NCI-H1436 (cell line): ENCODE measurements around the gene NDOR1.
"Not testable (repeated sequence)": the region's sequence is repeated elsewhere in the genome, so short reads cannot be mapped to it uniquely, and the experiment has no call there.

ENCODE experiments used
- DNase-seq: peaks from one replicate; lab custom pipeline; 2025; lab: John Stamatoyannopoulos, UW

NDOR1 gene

GRCh38 chr9:137231372-137232039 is 26.0 kb downstream of the NDOR1 start:
- DNase-seq: no peak

- DNase-seq: no peak
These were observed 26.6 kb downstream of the NDOR1 start for GRCh38 chr9:137232101-137232500.

GRCh38 chr9:137232510-137232909 is 27.0 kb downstream of the NDOR1 start:
- DNase-seq: no peak

GRCh38 chr9:137233143-137233980 is 27.9 kb downstream of the NDOR1 start:
- no peak for DNase-seq

GRCh38 chr9:137234055-137234697 is 28.7 kb downstream of the NDOR1 start:
- no peak for DNase-seq

- no peak for DNase-seq
These were observed 29.4 kb downstream of the NDOR1 start for GRCh38 chr9:137234758-137235423.

GRCh38 chr9:137235424-137236237 is 30.1 kb downstream of the NDOR1 start:
- DNase-seq: no peak

- peak; percentile 93 for DNase-seq
These were observed 30.9 kb downstream of the NDOR1 start for GRCh38 chr9:137236238-137236935.

- no peak for DNase-seq
These were observed 31.5 kb downstream of the NDOR1 start for GRCh38 chr9:137236936-137237421.

- peak; percentile 50 for DNase-seq
These were observed 32.5 kb downstream of the NDOR1 start for GRCh38 chr9:137237759-137238726.

- not testable (repeated sequence) for DNase-seq
These were observed 34.2 kb downstream of the NDOR1 start for GRCh38 chr9:137239541-137240200.

- peak; percentile 43 for DNase-seq
These were observed 34.9 kb downstream of the NDOR1 start for GRCh38 chr9:137240318-137240840.

- DNase-seq: peak; percentile 99
These were observed 35.5 kb downstream of the NDOR1 start, which contains the start of gene TUBB4B for GRCh38 chr9:137240841-137241489. Gene TUBB4B, plus strand, starts transcription at chr9:137241287. Its CDS starts 74 bp downstream, at chr9:137241361.

- no peak for DNase-seq
These were observed 36.2 kb downstream of the NDOR1 start for GRCh38 chr9:137241490-137242268.

- no peak for DNase-seq
These were observed 37.0 kb downstream of the NDOR1 start for GRCh38 chr9:137242269-137243203.

GRCh38 chr9:137243266-137243625 is 37.7 kb downstream of the NDOR1 start:
- DNase-seq: not testable (repeated sequence)
